ENCODE data around the gene HSD17B1. TPM values are rescaled to one million over a fixed set of nuclear protein-coding genes. Genes with fewer than 3 reads are reported as not detected.

The HSD17B1 gene
- total and polyA plus RNA-seq, 2 donors (not counting 3 experiments of a cell fraction or from before 2014, with no cell fraction given), result 0.22 to 1.0 TPM

DNA sequence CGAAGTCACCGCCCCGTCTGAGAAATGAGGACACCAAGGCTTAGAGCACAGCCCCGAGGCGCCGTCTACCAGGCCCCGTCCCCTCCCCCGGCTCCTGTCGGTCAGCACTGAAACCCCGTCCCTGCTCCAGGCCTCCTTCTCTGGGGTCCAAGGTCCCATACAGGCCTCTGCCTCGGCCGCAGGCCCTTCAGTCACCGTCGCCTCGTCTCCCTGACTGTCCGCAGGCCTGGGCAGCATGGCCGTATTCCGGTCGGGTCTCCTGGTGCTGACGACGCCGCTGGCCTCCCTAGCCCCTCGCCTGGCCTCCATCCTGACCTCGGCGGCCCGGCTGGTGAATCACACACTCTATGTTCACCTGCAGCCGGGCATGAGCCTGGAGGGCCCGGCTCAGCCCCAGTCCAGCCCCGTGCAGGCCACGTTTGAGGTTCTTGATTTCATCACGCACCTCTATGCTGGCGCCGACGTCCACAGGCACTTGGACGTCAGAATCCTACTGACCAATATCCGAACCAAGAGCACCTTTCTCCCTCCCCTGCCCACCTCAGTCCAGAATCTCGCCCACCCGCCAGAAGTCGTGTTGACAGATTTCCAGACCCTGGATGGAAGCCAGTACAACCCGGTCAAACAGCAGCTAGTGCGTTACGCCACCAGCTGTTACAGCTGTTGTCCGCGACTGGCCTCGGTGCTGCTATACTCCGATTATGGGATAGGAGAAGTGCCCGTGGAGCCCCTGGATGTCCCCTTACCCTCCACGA, 9.8 kb downstream of the HSD17B1 start:
- POLR2A ChIA-PET, result no interaction called here

DNA sequence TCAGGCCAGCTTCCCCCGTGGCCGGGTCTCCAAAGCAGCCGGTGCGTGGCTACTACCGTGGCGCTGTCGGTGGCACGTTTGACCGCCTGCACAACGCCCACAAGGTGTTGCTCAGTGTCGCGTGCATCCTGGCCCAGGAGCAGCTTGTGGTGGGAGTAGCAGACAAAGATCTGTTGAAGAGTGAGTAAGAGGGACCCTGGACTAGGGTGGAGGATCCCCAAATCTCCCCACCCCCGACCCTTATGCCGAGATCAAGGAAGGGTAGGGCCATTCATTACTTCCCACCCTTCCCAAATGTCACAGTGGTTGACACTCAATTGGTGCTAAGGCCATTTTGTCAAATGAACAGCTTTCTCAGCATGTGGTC, 10.4 kb downstream of the HSD17B1 start:
- ChIA-PET CTCF (interaction anchor here (2.1 kb wide), 1 partner anchor 15 kb away, joined by 9 read pairs; the partner anchor contains the start of gene PSMC3IP), POLR2A (no interaction called here)
- intact Hi-C loops (cut with micrococcal nuclease), result no loop called here
- Histone ChIP-seq H3K4me2 (ENCODE audit: insufficient read depth, low read length) (peak overlapping the region; percentile 75), H3K9ac (replicated peaks; ENCODE audit: extremely low read depth, insufficient read depth, low read length) (no peak overlapping the region), H3K79me2 (ENCODE audit: control insufficient read depth, insufficient read depth, low read length) (peaks cover 28% of the 10 kb centered on the region), H3K27ac (ENCODE audit: insufficient read depth, low read depth, low read length) (no peak overlapping the region), H3K4me1 (ENCODE audit: control insufficient read depth, extremely low read depth, insufficient read depth, low read length) (peaks cover 27% of the 10 kb centered on the region), H4K20me1 (replicated peaks; ENCODE audit: control insufficient read depth, extremely low read depth, insufficient read depth, low read length) (no peaks in the 10 kb centered on the region), H3K9me1 (replicated peaks; ENCODE audit: control insufficient read depth, extremely low read depth, insufficient read depth, low read length) (no peaks in the 10 kb centered on the region), H3K27me3 (ENCODE audit: control insufficient read depth in 2 of 2, insufficient read depth in 2 of 2, low read length in 2 of 2) (no peaks in the 10 kb centered on the region), H3K36me3 (ENCODE audit: control insufficient read depth in 2 of 2, extremely low read depth in 1 of 2, insufficient read depth in 2 of 2, low read length in 2 of 2) (peaks cover 4 to 21% of the 10 kb centered on the region in 2 experiments), H3K4me3 (replicated peaks in 1 of 3; ENCODE audit: insufficient read depth in 1 of 3, low read depth in 1 of 3, low read length in 3 of 3) (peak overlapping the region in 1 of 3 experiments; percentile 79), H2AFZ (ENCODE audit: low read depth, low read length) (no peak overlapping the region), H3K9me3 (replicated peaks; ENCODE audit: control insufficient read depth, insufficient read depth, low read length) (no peaks in the 10 kb centered on the region)
- DNase-seq (ENCODE audit: low read depth, low spot score) (no peak), FAIRE-seq (no peak)
- BruUV-seq (replicated peaks), result no TSS peak
- TF ChIP-seq MYC (IDR thresholded peaks at IDR 0.05; ENCODE audit: low read depth, low read length) (no peak), GATA2 (IDR thresholded peaks at IDR 0.05; ENCODE audit: insufficient read depth, insufficient read length, low read depth, low read length) (no peak), FOS (IDR thresholded peaks at IDR 0.05; ENCODE audit: borderline replicate concordance, insufficient read depth, low read length) (no peak), POLR2A (IDR thresholded peaks at IDR 0.05; ENCODE audit: low read depth, low read length) (no peak), EZH2 (IDR thresholded peaks at IDR 0.05; ENCODE audit: borderline replicate concordance, low read depth, low read length, severe bottlenecking) (no peak)
- TF ChIP-seq, protein P1, sequence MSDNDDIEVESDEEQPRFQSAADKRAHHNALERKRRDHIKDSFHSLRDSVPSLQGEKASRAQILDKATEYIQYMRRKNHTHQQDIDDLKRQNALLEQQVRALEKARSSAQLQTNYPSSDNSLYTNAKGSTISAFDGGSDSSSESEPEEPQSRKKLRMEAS (IDR thresholded peaks at IDR 0.05; ENCODE audit: insufficient read depth, insufficient read length), result no peak
- dilution Hi-C loops (cut with MboI; ENCODE audit: extremely low pct_ligation_motif_present, low sequenced_read_pairs), result no loop called here

More for the DNA sequence above, 9.8 kb downstream of the HSD17B1 start:
- peaks cover 25% of the 10 kb centered on the region for H3K79me2 ChIP-seq (ENCODE audit: control insufficient read depth, insufficient read depth, low read length)
- intact Hi-C loops (cut with micrococcal nuclease), result no loop called here
- FAIRE-seq (peak; percentile 43), DNase-seq (ENCODE audit: low read depth, low spot score) (no peak)
- H3K36me3 ChIP-seq (ENCODE audit: control insufficient read depth in 2 of 2, extremely low read depth in 1 of 2, insufficient read depth in 2 of 2, low read length in 2 of 2), result peaks cover 4 to 21% of the 10 kb centered on the region in 2 experiments
- H3K27me3 ChIP-seq (ENCODE audit: control insufficient read depth in 2 of 2, insufficient read depth in 2 of 2, low read length in 2 of 2), result no peaks in the 10 kb centered on the region
- CTCF ChIA-PET, result interaction anchor here (2.1 kb wide), 1 partner anchor 15 kb away, joined by 9 read pairs; the partner anchor contains the start of gene PSMC3IP
- no peaks in the 10 kb centered on the region for H4K20me1 ChIP-seq (replicated peaks; ENCODE audit: control insufficient read depth, extremely low read depth, insufficient read depth, low read length)
- peak overlapping the region; percentile 90 for H3K9ac ChIP-seq (replicated peaks; ENCODE audit: extremely low read depth, insufficient read depth, low read length)
- no peaks in the 10 kb centered on the region for H3K9me1 ChIP-seq (replicated peaks; ENCODE audit: control insufficient read depth, extremely low read depth, insufficient read depth, low read length)
- TSS peak; percentile 54 for BruUV-seq (replicated peaks)
- no peak for TF ChIP-seq POLR2A (IDR thresholded peaks at IDR 0.05; ENCODE audit: low read depth, low read length)
- H3K27ac ChIP-seq (ENCODE audit: insufficient read depth, low read depth, low read length), result peak overlapping the region; percentile 72
- no peaks in the 10 kb centered on the region for H3K9me3 ChIP-seq (replicated peaks; ENCODE audit: control insufficient read depth, insufficient read depth, low read length)
- peaks cover 26% of the 10 kb centered on the region for H3K4me1 ChIP-seq (ENCODE audit: control insufficient read depth, extremely low read depth, insufficient read depth, low read length)
- dilution Hi-C loops (cut with MboI; ENCODE audit: extremely low pct_ligation_motif_present, low sequenced_read_pairs), result no loop called here
- peak overlapping the region; percentile 75 for H3K4me2 ChIP-seq (ENCODE audit: insufficient read depth, low read length)
- peak overlapping the region; percentile 22 for H2AFZ ChIP-seq (ENCODE audit: low read depth, low read length)
- peak overlapping the region; percentile 79 to 88 (median 88) for H3K4me3 ChIP-seq (replicated peaks in 1 of 3; ENCODE audit: insufficient read depth in 1 of 3, low read depth in 1 of 3, low read length in 3 of 3)
